ENCODE measurements around the gene ANGPTL5.

DNA sequence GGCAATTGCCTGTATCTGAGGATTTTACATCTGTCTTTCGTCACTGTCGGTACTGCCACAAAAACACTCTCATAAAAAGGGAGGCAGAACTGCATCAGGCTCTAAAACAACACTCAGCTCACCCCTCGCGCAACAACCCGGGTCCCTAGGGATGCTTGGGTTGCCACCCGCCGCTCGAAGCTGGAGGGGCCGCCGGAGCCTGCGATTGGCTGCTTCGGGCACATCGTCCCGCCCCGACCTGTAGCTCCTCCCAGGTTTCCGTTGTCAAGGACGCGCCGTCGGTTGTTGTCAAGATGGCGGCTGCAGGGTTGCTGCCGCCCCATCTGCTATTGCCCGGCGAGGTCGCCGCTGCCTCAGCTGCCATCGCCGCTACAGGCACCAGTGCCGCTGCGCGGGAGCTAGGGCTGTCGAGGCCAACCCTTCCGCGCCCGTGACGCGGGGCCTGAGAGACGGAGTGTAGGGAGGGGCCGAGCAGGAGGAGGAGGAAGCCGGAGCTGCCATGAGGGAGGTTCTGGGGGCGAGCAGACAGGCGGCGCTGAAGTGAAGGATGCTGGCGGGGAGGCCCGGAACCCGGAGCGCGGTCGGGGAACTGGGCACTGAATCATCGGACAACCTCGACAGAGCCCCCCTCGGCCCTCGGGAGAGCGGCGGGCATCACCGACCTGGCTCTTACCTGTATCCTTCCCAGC, 1.4 kb downstream of the ANGPTL5 start, which contains the start of gene CEP126:
- TF ChIP-seq, protein P1, sequence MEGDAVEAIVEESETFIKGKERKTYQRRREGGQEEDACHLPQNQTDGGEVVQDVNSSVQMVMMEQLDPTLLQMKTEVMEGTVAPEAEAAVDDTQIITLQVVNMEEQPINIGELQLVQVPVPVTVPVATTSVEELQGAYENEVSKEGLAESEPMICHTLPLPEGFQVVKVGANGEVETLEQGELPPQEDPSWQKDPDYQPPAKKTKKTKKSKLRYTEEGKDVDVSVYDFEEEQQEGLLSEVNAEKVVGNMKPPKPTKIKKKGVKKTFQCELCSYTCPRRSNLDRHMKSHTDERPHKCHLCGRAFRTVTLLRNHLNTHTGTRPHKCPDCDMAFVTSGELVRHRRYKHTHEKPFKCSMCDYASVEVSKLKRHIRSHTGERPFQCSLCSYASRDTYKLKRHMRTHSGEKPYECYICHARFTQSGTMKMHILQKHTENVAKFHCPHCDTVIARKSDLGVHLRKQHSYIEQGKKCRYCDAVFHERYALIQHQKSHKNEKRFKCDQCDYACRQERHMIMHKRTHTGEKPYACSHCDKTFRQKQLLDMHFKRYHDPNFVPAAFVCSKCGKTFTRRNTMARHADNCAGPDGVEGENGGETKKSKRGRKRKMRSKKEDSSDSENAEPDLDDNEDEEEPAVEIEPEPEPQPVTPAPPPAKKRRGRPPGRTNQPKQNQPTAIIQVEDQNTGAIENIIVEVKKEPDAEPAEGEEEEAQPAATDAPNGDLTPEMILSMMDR (IDR thresholded peaks at IDR 0.05 in 8 of 11, conservative IDR thresholded peaks at IDR 0.05 in 3 of 11) = peak; percentile 17 to 70 (median 50)
- TF ChIP-seq POLR2A (IDR thresholded peaks at IDR 0.05) = no peak
- TF ChIP-seq POLR2AphosphoS5 (IDR thresholded peaks at IDR 0.05) = peak; percentile 63 to 87 (median 85)
